Psoas muscle (tissue), 8 donors: ENCODE measurements around the gene ADGRG7. TPM values are rescaled to one million over a fixed set of nuclear protein-coding genes. Genes with fewer than 3 reads are reported as not detected.
"Not testable (repeated sequence)": the region's sequence is repeated elsewhere in the genome, so short reads cannot be mapped to it uniquely, and the experiment has no call there.

Experiments used
- ATAC-seq, 4 donors: fragments of 200-7000 bp; cut with Tn5 transposase; one replicate each; pipeline ENCODE4 v1.9.1; 2020; ENCODE audit warnings: moderate library complexity in 3 of 4, mild to moderate bottlenecking in 2 of 4
- DNase-seq, 2 donors: peaks; one replicate each; pipeline ENCODE4 v3.0.0-alpha.2; 2020
- H3K27ac ChIP-seq: fragments of 200-600 bp; one replicate; pipeline ENCODE4 v1.8.0; 2022
- H3K27me3 ChIP-seq, 3 donors: fragments of 200-600 bp in 1 of 3; one replicate each; pipeline versions ENCODE4 v1.6.1 to v1.8.0; 2013 to 2022; ENCODE audit warnings: low read length in 2 of 3, mild to moderate bottlenecking in 2 of 3, moderate library complexity in 1 of 3; ENCODE audit not compliant: insufficient read depth in 3 of 3
- H3K36me3 ChIP-seq, 2 donors: fragments of 200-600 bp in 1 of 2; one replicate each; pipeline versions ENCODE4 v1.6.1 to v1.8.0; 2013 to 2022; ENCODE audit warnings: low read depth in 1 of 2, mild to moderate bottlenecking in 1 of 2, moderate library complexity in 1 of 2; ENCODE audit not compliant: insufficient read depth in 1 of 2
- H3K4me1 ChIP-seq: fragments of 200-600 bp; one replicate; pipeline ENCODE4 v1.8.0; 2022
- H3K4me3 ChIP-seq: fragments of 200-600 bp; one replicate; pipeline ENCODE4 v1.8.0; 2022; ENCODE audit warnings: mild to moderate bottlenecking
- H3K9me3 ChIP-seq: fragments of 200-600 bp; one replicate; pipeline ENCODE4 v1.8.0; 2022
- CTCF ChIP-seq: fragments of 200-600 bp; IDR thresholded peaks from one replicate; pipeline ENCODE4 v1.8.0; 2022; ENCODE audit warnings: antibody characterized with exemption
- WGBS, 3 donors: extraction: QIAGEN DNeasy Blood & Tissue Kit; methylation state at CpG; one replicate each; pipeline versions ENCODE4 v1.1.6 to v1.1.7; 2013; 5-methylcytosine and 5-hydroxymethylcytosine counted together
- intact Hi-C, 2 donors: fragments of 100-400 bp; cut with DNase I; formaldehyde crosslinking; loops; one replicate each; pipeline versions ENCODE4 v1.11.0 to v1.14.2; 2022
- polyA plus RNA-seq, 3 donors: library from polyadenylated mRNA; stranded (reverse); fragments of 200-250 nt; gene quantifications; one replicate each; pipeline ENCODE4 v1.2.3, GENCODE V29; 2013
- total RNA-seq, 4 donors: library from RNA; stranded (reverse); fragmentation: NEBNext Ultra II Directional in 2 of 4; extraction: Animal tissue kit (Norgen Biotek cat#: 25700) in 2 of 4; gene quantifications; one replicate each; pipeline versions ENCODE4 v1.2.1 to v1.2.4, GENCODE V29; 2021 to 2023
- donor health status: healthy with polysubstance abuse.
- donor health status: DM: no; HTN: no; CAD: no; lungs with moderate emphysema.
- donor health status: Bipolar disorder and iron deficiency.
- donor health status: healthy.
- donor health status: DM: yes; HTN: yes; CAD: no.
- donor health status: DM: no; HTN: no; CAD: no.
- donor health status: DM: no; HTN: no; CAD: no.
- donor health status: DM: yes; HTN: yes; CAD: no.

ADGRG7 gene
- total and polyA plus RNA-seq, 7 donors: 0.04 to 0.22 TPM; not detected in 5

- no peak for ATAC-seq
- intact Hi-C loops: no loop called here
- 77 to 81% (median 80%) methylated on average over 13 of the region's 13 CpGs for WGBS, 3 donors
Observed at GRCh38 chr3:100653604-100654294, 44.3 kb downstream of the ADGRG7 start.

GRCh38 chr3:100656945-100657344 lies 47.5 kb downstream of the ADGRG7 start:
- 38 to 49% (median 39%) methylated on average over 2 of the region's 2 CpGs for WGBS, 3 donors
- Histone ChIP-seq H3K27ac (no peak overlapping the region), H3K9me3 (no peaks in the 10 kb centered on the region), H3K4me3 (no peak overlapping the region), H3K27me3 (no peaks in the 10 kb centered on the region), H3K4me1 (no peaks in the 10 kb centered on the region), H3K36me3 (no peaks in the 10 kb centered on the region)
- TF ChIP-seq CTCF: no peak
- ATAC-seq: no peak
- no peak for DNase-seq
- intact Hi-C loops: no loop called here

More at GRCh38 chr3:100653604-100654294, 44.3 kb downstream of the ADGRG7 start:
- H3K36me3 ChIP-seq: no peaks in the 10 kb centered on the region
- no peak for DNase-seq
- no peaks in the 10 kb centered on the region for H3K4me1 ChIP-seq
- no peak overlapping the region for H3K4me3 ChIP-seq
- no peaks in the 10 kb centered on the region for H3K9me3 ChIP-seq
- H3K27ac ChIP-seq: no peak overlapping the region
- H3K27me3 ChIP-seq: no peaks in the 10 kb centered on the region
- no peak for TF ChIP-seq CTCF

GRCh38 chr3:100661294-100661693 lies 51.9 kb downstream of the ADGRG7 start:
- H3K27me3 ChIP-seq, H3K27ac ChIP-seq, ATAC-seq, H3K36me3 ChIP-seq, H3K4me3 ChIP-seq, intact Hi-C loops, H3K9me3 ChIP-seq, DNase-seq, H3K4me1 ChIP-seq: not testable (repeated sequence)

GRCh38 chr3:100662113-100662823 lies 52.9 kb downstream of the ADGRG7 start:
- Histone ChIP-seq H3K27ac (no peak overlapping the region), H3K4me1 (no peaks in the 10 kb centered on the region), H3K36me3 (no peaks in the 10 kb centered on the region), H3K9me3 (no peaks in the 10 kb centered on the region), H3K4me3 (no peak overlapping the region), H3K27me3 (no peaks in the 10 kb centered on the region)
- TF ChIP-seq CTCF: no peak
- intact Hi-C loops: no loop called here
- ATAC-seq: no peak
- no peak for DNase-seq
- 44 to 67% (median 56%) methylated on average over 2 of the region's 2 CpGs for WGBS, 3 donors

- no peaks in the 10 kb centered on the region for H3K36me3 ChIP-seq
- no peak for TF ChIP-seq CTCF
- ATAC-seq (no peak), DNase-seq (no peak)
- no peaks in the 10 kb centered on the region for H3K4me1 ChIP-seq
- H3K4me3 ChIP-seq: no peak overlapping the region
- intact Hi-C loops: no loop called here
- H3K27me3 ChIP-seq: no peaks in the 10 kb centered on the region
- no peaks in the 10 kb centered on the region for H3K9me3 ChIP-seq
- 57 to 59% (median 59%) methylated on average over 7 of the region's 7 CpGs for whole genome bisulfite sequencing, 3 donors
- no peak overlapping the region for H3K27ac ChIP-seq
Observed at GRCh38 chr3:100665230-100665629, 55.8 kb downstream of the ADGRG7 start.

GRCh38 chr3:100666699-100667098 lies 57.3 kb downstream of the ADGRG7 start:
- DNase-seq, H3K4me3 ChIP-seq, intact Hi-C loops, H3K4me1 ChIP-seq, ATAC-seq, H3K27me3 ChIP-seq, H3K36me3 ChIP-seq, H3K9me3 ChIP-seq, H3K27ac ChIP-seq: not testable (repeated sequence)
- WGBS, 3 donors: 54 to 74% (median 67%) methylated on average over 4 to 5 of the region's 6 CpGs

GRCh38 chr3:100667316-100667715 lies 57.9 kb downstream of the ADGRG7 start:
- H3K4me3 ChIP-seq, ATAC-seq, H3K27ac ChIP-seq, H3K4me1 ChIP-seq, intact Hi-C loops, H3K36me3 ChIP-seq, DNase-seq, H3K27me3 ChIP-seq, H3K9me3 ChIP-seq: not testable (repeated sequence)
- 57 to 72% (median 68%) methylated on average over 1 of the region's 1 CpG for WGBS, 3 donors

GRCh38 chr3:100670995-100671394 lies 61.6 kb downstream of the ADGRG7 start:
- DNase-seq, H3K4me3 ChIP-seq, H3K27me3 ChIP-seq, H3K27ac ChIP-seq, ATAC-seq, H3K9me3 ChIP-seq, intact Hi-C loops, H3K4me1 ChIP-seq, H3K36me3 ChIP-seq: not testable (repeated sequence)
- 84 to 91% (median 87%) methylated on average over 2 of the region's 2 CpGs for WGBS, 3 donors
